ENCODE measurements around the gene FABP6.

- TF ChIP-seq, protein P1, sequence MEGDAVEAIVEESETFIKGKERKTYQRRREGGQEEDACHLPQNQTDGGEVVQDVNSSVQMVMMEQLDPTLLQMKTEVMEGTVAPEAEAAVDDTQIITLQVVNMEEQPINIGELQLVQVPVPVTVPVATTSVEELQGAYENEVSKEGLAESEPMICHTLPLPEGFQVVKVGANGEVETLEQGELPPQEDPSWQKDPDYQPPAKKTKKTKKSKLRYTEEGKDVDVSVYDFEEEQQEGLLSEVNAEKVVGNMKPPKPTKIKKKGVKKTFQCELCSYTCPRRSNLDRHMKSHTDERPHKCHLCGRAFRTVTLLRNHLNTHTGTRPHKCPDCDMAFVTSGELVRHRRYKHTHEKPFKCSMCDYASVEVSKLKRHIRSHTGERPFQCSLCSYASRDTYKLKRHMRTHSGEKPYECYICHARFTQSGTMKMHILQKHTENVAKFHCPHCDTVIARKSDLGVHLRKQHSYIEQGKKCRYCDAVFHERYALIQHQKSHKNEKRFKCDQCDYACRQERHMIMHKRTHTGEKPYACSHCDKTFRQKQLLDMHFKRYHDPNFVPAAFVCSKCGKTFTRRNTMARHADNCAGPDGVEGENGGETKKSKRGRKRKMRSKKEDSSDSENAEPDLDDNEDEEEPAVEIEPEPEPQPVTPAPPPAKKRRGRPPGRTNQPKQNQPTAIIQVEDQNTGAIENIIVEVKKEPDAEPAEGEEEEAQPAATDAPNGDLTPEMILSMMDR (IDR thresholded peaks at IDR 0.05) = no peak
- TF ChIP-seq, protein P2, sequence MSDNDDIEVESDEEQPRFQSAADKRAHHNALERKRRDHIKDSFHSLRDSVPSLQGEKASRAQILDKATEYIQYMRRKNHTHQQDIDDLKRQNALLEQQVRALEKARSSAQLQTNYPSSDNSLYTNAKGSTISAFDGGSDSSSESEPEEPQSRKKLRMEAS (IDR thresholded peaks at IDR 0.05) = no peak
- TF ChIP-seq NPAS2 (CRISPR knock-in tag; IDR thresholded peaks at IDR 0.05; ENCODE audit: borderline replicate concordance) = no peak
- TF ChIP-seq, protein P3, sequence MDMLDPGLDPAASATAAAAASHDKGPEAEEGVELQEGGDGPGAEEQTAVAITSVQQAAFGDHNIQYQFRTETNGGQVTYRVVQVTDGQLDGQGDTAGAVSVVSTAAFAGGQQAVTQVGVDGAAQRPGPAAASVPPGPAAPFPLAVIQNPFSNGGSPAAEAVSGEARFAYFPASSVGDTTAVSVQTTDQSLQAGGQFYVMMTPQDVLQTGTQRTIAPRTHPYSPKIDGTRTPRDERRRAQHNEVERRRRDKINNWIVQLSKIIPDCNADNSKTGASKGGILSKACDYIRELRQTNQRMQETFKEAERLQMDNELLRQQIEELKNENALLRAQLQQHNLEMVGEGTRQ (IDR thresholded peaks at IDR 0.05) = no peak
- no peak for TF ChIP-seq POLR2A (IDR thresholded peaks at IDR 0.05; ENCODE audit: low read length)
- TF ChIP-seq JUN (IDR thresholded peaks at IDR 0.05) = no peak
- TF ChIP-seq HES2 (IDR thresholded peaks at IDR 0.05) = no peak
- TF ChIP-seq E2F6 (IDR thresholded peaks at IDR 0.05; ENCODE audit: borderline replicate concordance, low read depth) = no peak
- TF ChIP-seq SMC3 (IDR thresholded peaks at IDR 0.05) = no peak
These were observed 42.1 kb downstream of the FABP6 start for GRCh38 chr5:160271396-160271795.

Measured in A549 (cell line).